Caco-2 (cell line): ENCODE data around the gene AHCYL2. TPM values are rescaled to one million over a fixed set of nuclear protein-coding genes. Genes with fewer than 3 reads are reported as not detected.

Experiments used
- BruUV-seq: library from RNA; stranded (reverse); fragments of 400-500 nt; replicated peaks from 2 replicates; lab custom pipeline; 2021; lab: Mats Ljungman, UMichigan
- CTCF ChIA-PET: fragments of 300-600 bp; sonication (Branson Sonifier 250); formaldehyde crosslinking; loops from one replicate; lab custom pipeline; 2022; ENCODE audit warnings: antibody characterized with exemption; lab: Charles Lee
- POLR2A ChIA-PET: fragments of 300-600 bp; sonication (Branson Sonifier 250); formaldehyde crosslinking; loops from one replicate; lab custom pipeline; 2022; ENCODE audit warnings: antibody characterized with exemption; lab: Charles Lee
- DNase-seq, 2 experiments: peaks; one replicate each; pipeline versions ENCODE4 v3.0.0 to v3.0.0-alpha.2; 2020 to 2022
- H3K27me3 ChIP-seq: replicated peaks from 2 replicates; pipeline ENCODE4 v1.6.0; 2011; ENCODE audit warnings: low read length; ENCODE audit not compliant: control insufficient read depth, insufficient read depth
- H3K36me3 ChIP-seq: 2 replicates; pipeline ENCODE4 v1.5.1; 2011; ENCODE audit warnings: low read length; ENCODE audit not compliant: control insufficient read depth, insufficient read depth
- H3K4me1 ChIP-seq: fragments of 250-450 bp; sonication (Bioruptor Pico); 2 replicates; pipeline ENCODE4 v1.5.1; 2020; ENCODE audit warnings: mild to moderate bottlenecking
- H3K4me3 ChIP-seq: 2 replicates; pipeline ENCODE4 v1.5.1; 2011; ENCODE audit warnings: low read depth, mild to moderate bottlenecking, control low read depth, low read length
- H3K9me3 ChIP-seq: fragments of 250-450 bp; sonication (Bioruptor Pico); 2 replicates; pipeline ENCODE4 v1.5.1; 2020; ENCODE audit warnings: mild to moderate bottlenecking, moderate library complexity
- H3K27ac Mint-ChIP-seq: one replicate; pipeline ENCODE4 v1.8.0; 2022; ENCODE audit warnings: mixed read lengths; ENCODE audit not compliant: unreplicated experiment
- H3K27me3 Mint-ChIP-seq: one replicate; pipeline ENCODE4 v1.8.0; 2022; ENCODE audit warnings: mixed read lengths; ENCODE audit not compliant: insufficient read depth, unreplicated experiment
- H3K36me3 Mint-ChIP-seq: one replicate; pipeline ENCODE4 v1.8.0; 2022; ENCODE audit warnings: mild to moderate bottlenecking, mixed read lengths; ENCODE audit not compliant: insufficient read depth, unreplicated experiment
- H3K4me1 Mint-ChIP-seq: one replicate; pipeline ENCODE4 v1.8.0; 2022; ENCODE audit warnings: low read depth, mixed read lengths; ENCODE audit not compliant: unreplicated experiment
- H3K4me3 Mint-ChIP-seq: one replicate; pipeline ENCODE4 v1.8.0; 2022; ENCODE audit warnings: mild to moderate bottlenecking, moderate library complexity, mixed read lengths; ENCODE audit not compliant: unreplicated experiment
- H3K9me3 Mint-ChIP-seq: one replicate; pipeline ENCODE4 v1.8.0; 2022; ENCODE audit warnings: mixed read lengths; ENCODE audit not compliant: unreplicated experiment
- intact Hi-C: fragments of 100-400 bp; cut with micrococcal nuclease; formaldehyde crosslinking; loops from one replicate; pipeline ENCODE4 v1.10.0; 2022; ENCODE audit not compliant: unreplicated experiment
- total RNA-seq: library from RNA; stranded (reverse); gene quantifications from 2 replicates; pipeline ENCODE4 v1.2.3, GENCODE V29; 2022
- TF ChIP-seq, protein P1 (sequence below), 2 experiments: fragments of 200-600 bp in 1 of 2; IDR thresholded peaks; 1 replicate in 1 of 2; 2 replicates in 1 of 2; pipeline versions ENCODE4 v1.5.1 to v1.8.0; 2011 to 2022; ENCODE audit warnings: antibody characterized with exemption in 1 of 2, control low read depth in 1 of 2, inconsistent platforms in 1 of 2, low read depth in 1 of 2, low read length in 1 of 2, mild to moderate bottlenecking in 1 of 2, moderate library complexity in 1 of 2; ENCODE audit not compliant: insufficient read depth in 1 of 2, severe bottlenecking in 1 of 2, unreplicated experiment in 1 of 2

AHCYL2 gene
- total RNA-seq, 1 experiment from 2014 or later = 15.8 TPM

DNA sequence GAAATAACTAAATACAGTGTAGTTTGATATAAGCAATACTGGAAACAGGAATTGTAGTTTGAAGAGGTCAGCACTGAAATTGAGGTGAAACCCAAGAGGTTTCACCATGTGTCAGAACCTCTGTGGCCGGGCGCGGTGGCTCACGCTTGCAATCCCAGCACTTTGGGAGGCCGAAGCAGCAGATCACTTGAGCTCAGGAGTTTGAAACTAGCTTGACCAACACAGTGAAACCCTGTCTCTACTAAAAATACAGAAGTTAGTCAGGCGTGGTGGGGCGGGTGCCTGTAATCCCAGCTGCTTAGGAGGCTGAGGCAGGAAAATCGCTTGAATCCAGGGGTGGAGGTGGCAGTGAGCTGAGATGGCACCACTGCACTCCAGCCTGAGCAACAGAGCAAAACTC lies 13.7 kb downstream of the AHCYL2 start:
- Mint-ChIP-seq H3K27me3 (no peaks in the 10 kb centered on the region), H3K4me3 (no peak overlapping the region), H3K9me3 (no peaks in the 10 kb centered on the region), H3K36me3 (no peaks in the 10 kb centered on the region), H3K27ac (no peak overlapping the region), H3K4me1 (no peaks in the 10 kb centered on the region)
- Histone ChIP-seq H3K36me3 (no peaks in the 10 kb centered on the region), H3K4me1 (no peaks in the 10 kb centered on the region), H3K9me3 (no peaks in the 10 kb centered on the region), H3K4me3 (no peak overlapping the region), H3K27me3 (no peaks in the 10 kb centered on the region)
- TF ChIP-seq, protein P1, sequence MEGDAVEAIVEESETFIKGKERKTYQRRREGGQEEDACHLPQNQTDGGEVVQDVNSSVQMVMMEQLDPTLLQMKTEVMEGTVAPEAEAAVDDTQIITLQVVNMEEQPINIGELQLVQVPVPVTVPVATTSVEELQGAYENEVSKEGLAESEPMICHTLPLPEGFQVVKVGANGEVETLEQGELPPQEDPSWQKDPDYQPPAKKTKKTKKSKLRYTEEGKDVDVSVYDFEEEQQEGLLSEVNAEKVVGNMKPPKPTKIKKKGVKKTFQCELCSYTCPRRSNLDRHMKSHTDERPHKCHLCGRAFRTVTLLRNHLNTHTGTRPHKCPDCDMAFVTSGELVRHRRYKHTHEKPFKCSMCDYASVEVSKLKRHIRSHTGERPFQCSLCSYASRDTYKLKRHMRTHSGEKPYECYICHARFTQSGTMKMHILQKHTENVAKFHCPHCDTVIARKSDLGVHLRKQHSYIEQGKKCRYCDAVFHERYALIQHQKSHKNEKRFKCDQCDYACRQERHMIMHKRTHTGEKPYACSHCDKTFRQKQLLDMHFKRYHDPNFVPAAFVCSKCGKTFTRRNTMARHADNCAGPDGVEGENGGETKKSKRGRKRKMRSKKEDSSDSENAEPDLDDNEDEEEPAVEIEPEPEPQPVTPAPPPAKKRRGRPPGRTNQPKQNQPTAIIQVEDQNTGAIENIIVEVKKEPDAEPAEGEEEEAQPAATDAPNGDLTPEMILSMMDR (IDR thresholded peaks at IDR 0.05; ENCODE audit: insufficient read depth in 1 of 2, low read depth in 1 of 2, low read length in 1 of 2, severe bottlenecking in 1 of 2, unreplicated experiment in 1 of 2) = no peak
- intact Hi-C loops = no loop called here
- no TSS peak for BruUV-seq
- DNase-seq = no peak
- CTCF ChIA-PET = interaction anchor here (1.0 kb wide), 1 partner anchor 25 kb away, joined by 4 read pairs; no protein-coding TSS in a partner anchor
- POLR2A ChIA-PET = no interaction called here

DNA sequence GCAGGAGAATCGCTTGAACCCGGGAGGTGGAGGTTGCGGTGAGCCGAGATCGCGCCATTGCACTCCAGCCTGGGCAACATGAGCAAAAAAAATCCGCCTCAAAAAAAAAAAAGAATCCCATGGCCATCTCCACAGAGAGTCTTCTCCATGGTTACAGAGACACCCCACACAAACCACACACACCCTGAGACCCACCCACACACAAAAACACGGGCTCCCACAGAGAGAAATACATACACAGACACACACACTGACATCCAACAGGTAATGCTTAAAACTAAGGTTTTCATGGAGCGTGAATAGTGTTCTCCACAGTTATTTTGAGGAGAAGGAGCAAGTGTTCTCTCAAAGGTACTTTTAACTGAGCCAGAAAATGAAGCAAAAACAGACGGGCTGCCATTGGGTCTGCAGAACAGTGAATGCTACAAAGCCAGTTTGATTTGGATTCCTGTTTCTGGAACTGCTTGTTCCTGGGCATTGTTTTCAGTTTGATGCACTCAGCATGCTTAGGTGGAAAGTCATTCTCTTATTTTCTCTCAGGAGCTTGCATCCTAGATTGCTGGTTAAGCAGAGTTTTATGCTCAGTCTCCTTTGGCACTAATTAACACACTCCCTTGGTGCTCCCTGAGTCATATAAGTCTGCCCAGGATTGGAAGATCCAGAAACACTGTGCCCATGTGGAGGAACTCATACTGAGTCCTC lies 15.4 kb downstream of the AHCYL2 start:
- H3K27me3 Mint-ChIP-seq = no peaks in the 10 kb centered on the region
- no peaks in the 10 kb centered on the region for H3K9me3 Mint-ChIP-seq
- H3K27me3 ChIP-seq = no peaks in the 10 kb centered on the region
- BruUV-seq = no TSS peak
- no peaks in the 10 kb centered on the region for H3K9me3 ChIP-seq
- ChIA-PET POLR2A (no interaction called here), CTCF (no interaction called here)
- DNase-seq = no peak
- TF ChIP-seq, protein P1 (IDR thresholded peaks at IDR 0.05; ENCODE audit: insufficient read depth in 1 of 2, low read depth in 1 of 2, low read length in 1 of 2, severe bottlenecking in 1 of 2, unreplicated experiment in 1 of 2) = no peak
- H3K27ac Mint-ChIP-seq = no peak overlapping the region
- H3K36me3 Mint-ChIP-seq = no peaks in the 10 kb centered on the region
- H3K4me1 ChIP-seq = no peaks in the 10 kb centered on the region
- no peaks in the 10 kb centered on the region for H3K36me3 ChIP-seq
- no peaks in the 10 kb centered on the region for H3K4me1 Mint-ChIP-seq
- no peak overlapping the region for H3K4me3 ChIP-seq
- H3K4me3 Mint-ChIP-seq = no peak overlapping the region
- intact Hi-C loops = no loop called here

DNA sequence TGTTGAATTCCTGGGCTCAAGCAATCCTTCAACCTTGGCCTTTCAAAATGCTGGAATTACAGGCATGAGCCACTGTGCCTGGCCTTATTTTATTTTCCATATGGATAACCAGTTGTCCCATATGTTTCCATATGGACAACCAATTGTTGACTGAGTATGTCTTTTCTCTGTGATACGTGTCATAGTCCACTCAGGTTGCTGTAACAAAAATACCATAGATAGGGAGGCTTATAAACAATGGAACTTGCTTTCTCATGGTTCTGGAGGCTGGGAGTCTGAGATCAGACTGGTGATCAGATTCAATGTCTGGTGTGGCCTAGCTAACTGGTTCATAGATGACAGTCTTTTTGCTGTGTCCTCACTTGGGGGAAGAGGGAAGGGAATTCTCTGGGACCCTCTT lies 19.4 kb downstream of the AHCYL2 start:
- H3K36me3 Mint-ChIP-seq = no peaks in the 10 kb centered on the region
- CTCF ChIA-PET = no interaction called here
- TF ChIP-seq, protein P1 (IDR thresholded peaks at IDR 0.05; ENCODE audit: insufficient read depth in 1 of 2, low read depth in 1 of 2, low read length in 1 of 2, severe bottlenecking in 1 of 2, unreplicated experiment in 1 of 2) = no peak
- no peaks in the 10 kb centered on the region for H3K4me1 Mint-ChIP-seq
- Histone ChIP-seq H3K4me3 (no peak overlapping the region), H3K4me1 (no peaks in the 10 kb centered on the region), H3K36me3 (no peaks in the 10 kb centered on the region), H3K27me3 (no peaks in the 10 kb centered on the region), H3K9me3 (no peaks in the 10 kb centered on the region)
- H3K4me3 Mint-ChIP-seq = no peak overlapping the region
- H3K27ac Mint-ChIP-seq = no peak overlapping the region
- no peaks in the 10 kb centered on the region for H3K27me3 Mint-ChIP-seq
- DNase-seq = no peak
- intact Hi-C loops = no loop called here
- H3K9me3 Mint-ChIP-seq = no peaks in the 10 kb centered on the region
- no TSS peak for BruUV-seq
- POLR2A ChIA-PET = no interaction called here
